HCT116 (cell line): ENCODE data around the gene RHOG. TPM values are rescaled to one million over a fixed set of nuclear protein-coding genes. Genes with fewer than 3 reads are reported as not detected.

Experiments used
- ATAC-seq: fragments of 200-7000 bp; cut with Tn5 transposase; 2 replicates; pipeline ENCODE4 v1.9.1; 2020; ENCODE audit warnings: mild to moderate bottlenecking, moderate library complexity
- BruUV-seq: library from RNA; stranded (reverse); fragments of 400-500 nt; replicated peaks from 2 replicates; lab custom pipeline; 2021; lab: Mats Ljungman, UMichigan
- CTCF ChIA-PET: fragments of 300-600 bp; sonication (Branson Sonifier 250); formaldehyde crosslinking; loops from one replicate; lab custom pipeline; 2021; ENCODE audit warnings: antibody characterized with exemption; lab: Charles Lee
- POLR2A ChIA-PET: fragments of 300-600, 350-600 bp; sonication (Branson Sonifier 250); formaldehyde crosslinking; loops from one replicate; lab custom pipeline; 2021; ENCODE audit warnings: antibody characterized with exemption; lab: Charles Lee
- RAD21 ChIA-PET, 2 experiments: fragments of 300-600 bp; sonication (Branson Sonifier 250); formaldehyde crosslinking; loops; one replicate each; lab custom pipeline; 2023; ENCODE audit warnings: low total read pairs in 2 of 2; ENCODE audit not compliant: uncharacterized antibody in 2 of 2, unreplicated experiment in 2 of 2, low non-redundant PET in 1 of 2; lab: Charles Lee
- DNase-seq: peaks from one replicate; pipeline ENCODE4 v3.0.0-alpha.2; 2010; ENCODE audit warnings: low read depth, low spot score
- H2AFZ ChIP-seq: fragments of 200-600 bp; shearing (Covaris generic), sonication (generic); 2 replicates; pipeline ENCODE4 v1.6.1; 2017; ENCODE audit warnings: low read depth, mixed run types, mixed read lengths, antibody characterized with exemption, low read length; ENCODE audit not compliant: poor library complexity, severe bottlenecking
- H3K27ac ChIP-seq: 2 replicates; pipeline ENCODE4 v1.5.1; 2012; ENCODE audit warnings: low read depth, low read length
- H3K27me3 ChIP-seq: fragments of 200-600 bp; sonication (generic); 2 replicates; pipeline ENCODE4 v1.6.1; 2016; ENCODE audit warnings: mixed run types, low read length, mixed read lengths; ENCODE audit not compliant: insufficient read depth
- H3K36me3 ChIP-seq, 2 experiments: fragments of 200-500 bp in 1 of 2; fragments of 200-600 bp in 1 of 2; sonication (Bioruptor generic) in 1 of 2; sonication (generic) in 1 of 2; 2 replicates each; pipeline versions ENCODE4 v1.5.1 to v1.6.1; 2014 to 2016; ENCODE audit warnings: low read length in 2 of 2, inconsistent platforms in 1 of 2, mixed read lengths in 1 of 2, mixed run types in 1 of 2; ENCODE audit not compliant: insufficient read depth in 2 of 2, control insufficient read depth in 1 of 2
- H3K4me1 ChIP-seq, 2 experiments: fragments of 200-600 bp in 1 of 2; sonication (generic) in 1 of 2; 2 replicates each; pipeline versions ENCODE4 v1.5.1 to v1.6.1; 2012 to 2017; ENCODE audit warnings: low read length in 2 of 2, inconsistent platforms in 1 of 2, mild to moderate bottlenecking in 1 of 2, mixed read lengths in 1 of 2, mixed run types in 1 of 2, moderate library complexity in 1 of 2; ENCODE audit not compliant: insufficient read depth in 2 of 2, control insufficient read depth in 1 of 2
- H3K4me2 ChIP-seq: fragments of 200-600 bp; sonication (generic); 2 replicates; pipeline ENCODE4 v1.6.1; 2017; ENCODE audit warnings: mixed run types, low read length, mixed read lengths
- H3K4me3 ChIP-seq, 2 experiments: fragments of 200-600 bp in 1 of 2; sonication (generic) in 1 of 2; replicated peaks in 1 of 2; 2 replicates each; pipeline ENCODE4 v1.5.1; 2011 to 2016; ENCODE audit warnings: low read length in 2 of 2, control low read depth in 1 of 2, low read depth in 1 of 2, mild to moderate bottlenecking in 1 of 2, mixed read lengths in 1 of 2, mixed run types in 1 of 2
- H3K79me2 ChIP-seq: fragments of 200-600 bp; sonication (generic); 2 replicates; pipeline ENCODE4 v1.6.1; 2017; ENCODE audit warnings: mild to moderate bottlenecking, mixed run types, low read length, moderate library complexity, mixed read lengths; ENCODE audit not compliant: insufficient read depth
- H3K9ac ChIP-seq: fragments of 200-600 bp; sonication (generic); 2 replicates; pipeline ENCODE4 v1.6.1; 2016; ENCODE audit warnings: low read length, mixed read lengths
- H3K9me2 ChIP-seq: fragments of 200-600 bp; sonication (generic), shearing (Covaris generic); 2 replicates; pipeline ENCODE4 v1.6.1; 2017; ENCODE audit warnings: mixed run types, mild to moderate bottlenecking, moderate library complexity; ENCODE audit not compliant: insufficient read depth
- H3K9me3 ChIP-seq, 2 experiments: fragments of 200-500 bp in 1 of 2; fragments of 200-600 bp in 1 of 2; sonication (Bioruptor generic) in 1 of 2; sonication (generic) in 1 of 2; 2 replicates each; pipeline ENCODE4 v1.6.1; 2014 to 2017; ENCODE audit warnings: low read length in 2 of 2, mixed read lengths in 2 of 2, inconsistent platforms in 1 of 2, low read depth in 1 of 2, mild to moderate bottlenecking in 1 of 2, mixed run types in 1 of 2, moderate library complexity in 1 of 2; ENCODE audit not compliant: control insufficient read depth in 1 of 2, insufficient read depth in 1 of 2
- H4K20me1 ChIP-seq: fragments of 200-600 bp; sonication (generic), shearing (Covaris generic); 2 replicates; pipeline ENCODE4 v1.6.1; 2017; ENCODE audit warnings: mixed run types, mild to moderate bottlenecking, moderate library complexity; ENCODE audit not compliant: insufficient read depth
- ATF3 ChIP-seq: IDR thresholded peaks from 2 replicates; pipeline ENCODE4 v1.6.1; 2012
- CBX3 ChIP-seq: IDR thresholded peaks from 2 replicates; pipeline ENCODE4 v1.6.1; 2012; ENCODE audit warnings: low read depth
- CEBPB ChIP-seq: IDR thresholded peaks from 2 replicates; pipeline ENCODE4 v1.6.1; 2012; ENCODE audit warnings: low read depth
- EGR1 ChIP-seq: IDR thresholded peaks from 2 replicates; pipeline ENCODE4 v1.6.1; 2012; ENCODE audit warnings: low read depth
- ELF1 ChIP-seq: IDR thresholded peaks from 2 replicates; pipeline ENCODE4 v1.6.1; 2012; ENCODE audit warnings: low read depth, borderline replicate concordance
- EZH2phosphoT487 ChIP-seq: fragments of 200-600 bp; IDR thresholded peaks from 2 replicates; pipeline ENCODE4 v1.6.1; 2018; ENCODE audit warnings: antibody characterized with exemption, borderline replicate concordance
- JUND ChIP-seq: IDR thresholded peaks from 2 replicates; pipeline ENCODE4 v1.6.1; 2012
- MAX ChIP-seq: IDR thresholded peaks from 2 replicates; pipeline ENCODE4 v1.6.1; 2012
- POLR2A ChIP-seq: IDR thresholded peaks from 2 replicates; pipeline ENCODE4 v1.7.0; 2011; ENCODE audit warnings: borderline replicate concordance; ENCODE audit not compliant: insufficient read depth, insufficient read length; ENCODE audit errors: extremely low read depth
- POLR2AphosphoS5 ChIP-seq: IDR thresholded peaks from 2 replicates; pipeline ENCODE4 v1.6.1; 2011; ENCODE audit warnings: mild to moderate bottlenecking, low read depth, low read length, moderate library complexity
- SRF ChIP-seq: IDR thresholded peaks from 2 replicates; pipeline ENCODE4 v1.6.1; 2012; ENCODE audit warnings: low read depth
- TCF7L2 ChIP-seq: IDR thresholded peaks from 2 replicates; pipeline ENCODE4 v1.7.0; 2011; ENCODE audit warnings: borderline replicate concordance, inconsistent platforms; ENCODE audit not compliant: insufficient read depth, insufficient read length; ENCODE audit errors: extremely low read depth
- ZBTB33 ChIP-seq: IDR thresholded peaks from 2 replicates; pipeline ENCODE4 v1.6.1; 2011; ENCODE audit warnings: mild to moderate bottlenecking, low read length, moderate library complexity; ENCODE audit not compliant: insufficient replicate concordance; ENCODE audit errors: extremely low read depth
- ZFX ChIP-seq: fragments of 450-650 bp; IDR thresholded peaks from 2 replicates; pipeline ENCODE4 v1.6.1; 2017
- intact Hi-C: fragments of 100-400 bp; cut with micrococcal nuclease; formaldehyde crosslinking; loops from 2 replicates; pipeline ENCODE4 v1.10.0; 2022
- total RNA-seq: library from RNA; stranded (reverse); gene quantifications from one replicate; pipeline ENCODE4 v1.2.1, GENCODE V29; 2021; ENCODE audit not compliant: unreplicated experiment

RHOG gene
- total RNA-seq, 1 experiment from 2014 or later = 49.1 TPM

GRCh38 chr11:3845246-3845645 is 4.5 kb upstream of the RHOG start:
- intact Hi-C loops = no loop called here
- Histone ChIP-seq H3K27me3 (0 out of 2 replicates have a peak, but pooled peaks cover 3% of the 10 kb centered on the region), H3K27ac (no peak overlapping the region), H3K36me3 (no peaks in the 10 kb centered on the region), H3K4me3 (no peak overlapping the region), H4K20me1 (no peaks in the 10 kb centered on the region), H3K4me1 (peaks cover 6 to 25% of the 10 kb centered on the region in 2 experiments; a peak in 3 of 4 replicates), H3K79me2 (peaks cover 3% of the 10 kb centered on the region), H3K4me2 (no peak overlapping the region), H2AFZ (no peak overlapping the region), H3K9ac (no peak overlapping the region), H3K9me2 (no peaks in the 10 kb centered on the region), H3K9me3 (no peaks in the 10 kb centered on the region)
- TF ChIP-seq POLR2AphosphoS5 (no peak), EGR1 (no peak), ZFX (no peak), SRF (no peak), MAX (no peak), ZBTB33 (no peak), POLR2A (no peak), JUND (no peak), ELF1 (no peak), CEBPB (no peak), EZH2phosphoT487 (no peak), ATF3 (no peak), TCF7L2 (no peak), CBX3 (no peak)
- ChIA-PET POLR2A (no interaction called here), CTCF (interaction anchor here (2.0 to 4.0 kb wide), 2 partner anchors 10 to 228 kb away, joined by 5 to 28 read pairs; partner anchors contain the start of gene STIM1), RAD21 (no interaction called here)
- no peak for DNase-seq
- BruUV-seq = no TSS peak
- no peak for ATAC-seq
